Measurements from ENCODE around the gene SESN1.
A peak's percentile ranks its signal among the peaks of the same experiment; 100 is the strongest.

The SESN1 gene

DNA sequence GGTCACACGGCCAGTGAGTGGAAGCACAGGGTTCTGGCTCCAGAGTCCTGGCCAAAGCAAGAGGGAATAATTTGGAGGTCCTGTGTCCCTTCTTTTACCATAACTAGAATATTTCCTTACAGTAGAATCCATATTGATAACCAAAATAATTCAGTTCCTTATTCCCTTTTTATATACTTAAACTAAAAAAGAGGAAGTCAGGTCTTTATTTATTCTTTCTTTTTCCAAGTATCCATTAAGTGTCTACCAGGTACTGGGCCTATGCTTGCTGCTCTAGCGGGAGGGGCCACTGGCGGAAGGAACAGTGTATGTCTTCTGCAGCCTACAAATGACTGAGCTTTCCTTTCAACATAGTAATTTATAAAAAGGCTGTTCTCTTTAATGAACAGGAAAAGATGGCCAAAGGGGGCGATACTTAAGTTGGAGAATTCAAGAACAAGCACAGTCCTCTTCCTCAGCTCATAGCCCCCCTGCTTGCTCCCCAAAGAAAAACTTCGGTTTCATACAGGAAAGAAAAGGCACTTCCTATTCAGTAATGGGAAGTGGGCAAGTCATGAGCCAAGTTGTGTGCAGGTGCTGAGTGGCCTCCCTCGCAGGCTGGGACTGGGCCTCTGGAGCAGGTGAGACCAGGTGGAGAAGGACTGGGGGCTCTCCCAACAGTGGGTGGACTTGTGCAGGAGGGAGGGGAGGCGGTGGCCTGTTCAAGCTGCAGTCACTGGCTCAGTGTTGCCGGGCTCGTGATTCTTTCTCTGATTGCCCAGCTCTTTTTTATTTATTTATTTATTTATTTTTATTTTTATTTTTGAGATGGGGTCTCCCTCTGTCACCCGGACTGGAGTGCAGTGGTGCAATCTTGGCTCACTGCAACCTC, 135.5 kb downstream of the SESN1 start:
- POLR2A ChIA-PET (ENCODE audit: low non-redundant PET), result no interaction called here
- no peak for DNase-seq (ENCODE audit: low spot score)
- CTCF ChIA-PET, result interaction anchor here (0.5 kb wide), 1 partner anchor 44 kb away, joined by 3 read pairs; no protein-coding TSS in a partner anchor
- TF ChIP-seq, protein P1, sequence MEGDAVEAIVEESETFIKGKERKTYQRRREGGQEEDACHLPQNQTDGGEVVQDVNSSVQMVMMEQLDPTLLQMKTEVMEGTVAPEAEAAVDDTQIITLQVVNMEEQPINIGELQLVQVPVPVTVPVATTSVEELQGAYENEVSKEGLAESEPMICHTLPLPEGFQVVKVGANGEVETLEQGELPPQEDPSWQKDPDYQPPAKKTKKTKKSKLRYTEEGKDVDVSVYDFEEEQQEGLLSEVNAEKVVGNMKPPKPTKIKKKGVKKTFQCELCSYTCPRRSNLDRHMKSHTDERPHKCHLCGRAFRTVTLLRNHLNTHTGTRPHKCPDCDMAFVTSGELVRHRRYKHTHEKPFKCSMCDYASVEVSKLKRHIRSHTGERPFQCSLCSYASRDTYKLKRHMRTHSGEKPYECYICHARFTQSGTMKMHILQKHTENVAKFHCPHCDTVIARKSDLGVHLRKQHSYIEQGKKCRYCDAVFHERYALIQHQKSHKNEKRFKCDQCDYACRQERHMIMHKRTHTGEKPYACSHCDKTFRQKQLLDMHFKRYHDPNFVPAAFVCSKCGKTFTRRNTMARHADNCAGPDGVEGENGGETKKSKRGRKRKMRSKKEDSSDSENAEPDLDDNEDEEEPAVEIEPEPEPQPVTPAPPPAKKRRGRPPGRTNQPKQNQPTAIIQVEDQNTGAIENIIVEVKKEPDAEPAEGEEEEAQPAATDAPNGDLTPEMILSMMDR (conservative IDR thresholded peaks at IDR 0.05; ENCODE audit: low read depth), result no peak
- no peak overlapping the region for H3K27ac ChIP-seq

- POLR2A ChIA-PET (ENCODE audit: low non-redundant PET), result no interaction called here
- TF ChIP-seq, protein P1 (conservative IDR thresholded peaks at IDR 0.05; ENCODE audit: low read depth), result no peak
- CTCF ChIA-PET, result interaction anchor here (0.6 kb wide), 1 partner anchor 10 kb away, joined by 3 read pairs; no protein-coding TSS in a partner anchor
- no peak for DNase-seq (ENCODE audit: low spot score)
- no peak overlapping the region for H3K27ac ChIP-seq
These were observed 137.4 kb downstream of the SESN1 start for GRCh38 chr6:108957221-108957620.

GRCh38 chr6:108955329-108955949, 139.2 kb downstream of the SESN1 start:
- ChIA-PET CTCF (no interaction called here), POLR2A (ENCODE audit: low non-redundant PET) (no interaction called here)
- no peak overlapping the region for H3K27ac ChIP-seq
- TF ChIP-seq, protein P1 (conservative IDR thresholded peaks at IDR 0.05; ENCODE audit: low read depth), result no peak
- DNase-seq (ENCODE audit: low spot score), result no peak

DNA sequence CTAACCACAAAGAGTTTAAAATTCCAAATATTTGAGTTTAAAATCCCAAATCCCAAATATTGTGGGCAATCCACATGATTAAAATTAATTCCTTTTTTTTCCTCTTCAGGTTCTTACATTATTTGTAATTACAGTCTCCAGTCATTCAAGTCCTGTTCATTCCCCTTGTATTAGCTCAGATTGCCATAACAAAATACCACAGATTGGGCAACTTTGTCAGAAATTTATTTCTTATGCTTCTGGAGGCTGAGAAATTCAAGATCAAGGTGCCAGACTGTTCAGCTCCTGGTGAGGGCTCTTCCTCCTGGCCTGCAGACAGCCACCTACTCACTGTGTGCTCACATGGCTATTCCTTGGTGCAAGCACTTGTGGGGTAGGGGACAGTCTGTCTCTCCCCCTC, 141.0 kb downstream of the SESN1 start:
- ChIA-PET CTCF (no interaction called here), POLR2A (ENCODE audit: low non-redundant PET) (no interaction called here)
- no peak overlapping the region for H3K27ac ChIP-seq
- DNase-seq (ENCODE audit: low spot score), result no peak
- TF ChIP-seq, protein P1 (conservative IDR thresholded peaks at IDR 0.05; ENCODE audit: low read depth), result no peak

GRCh38 chr6:108952776-108953486, 141.7 kb downstream of the SESN1 start:
- no peak overlapping the region for H3K27ac ChIP-seq
- DNase-seq (ENCODE audit: low spot score), result no peak
- TF ChIP-seq, protein P1 (conservative IDR thresholded peaks at IDR 0.05; ENCODE audit: low read depth), result no peak
- ChIA-PET POLR2A (ENCODE audit: low non-redundant PET) (no interaction called here), CTCF (no interaction called here)

DNA sequence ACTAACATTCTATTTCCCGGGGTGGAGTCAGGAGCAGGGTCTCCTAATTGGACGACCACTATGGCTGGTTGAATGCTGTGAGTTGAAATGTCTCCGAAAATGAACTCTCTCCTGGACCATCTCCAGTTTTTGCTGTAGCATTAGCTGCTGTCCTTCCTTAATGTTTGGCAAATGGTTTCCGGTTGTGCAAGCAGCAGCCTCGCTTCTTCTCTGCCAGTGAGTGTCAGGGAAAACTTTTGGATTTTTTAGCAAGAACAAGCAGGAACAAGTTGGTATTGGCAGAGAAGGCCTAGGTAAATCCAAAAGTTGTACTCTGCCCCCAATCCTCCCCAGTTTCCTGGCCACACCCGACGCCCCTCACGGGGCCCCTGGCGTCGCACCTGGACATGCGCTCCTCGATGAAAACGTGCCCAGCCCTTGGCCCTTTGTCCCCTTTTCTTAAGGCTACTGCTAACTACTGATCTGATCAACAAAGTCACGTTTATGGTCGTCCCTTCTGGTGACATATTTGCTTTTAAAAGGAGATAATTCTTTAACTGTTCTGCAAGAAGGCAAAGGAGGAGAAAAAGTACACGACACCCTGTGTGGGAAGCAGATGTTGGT, 143.2 kb downstream of the SESN1 start:
- CTCF ChIA-PET, result no interaction called here
- POLR2A ChIA-PET (ENCODE audit: low non-redundant PET), result no interaction called here
- TF ChIP-seq, protein P1 (conservative IDR thresholded peaks at IDR 0.05; ENCODE audit: low read depth), result no peak
- no peak for DNase-seq (ENCODE audit: low spot score)
- peak overlapping the region; percentile 86 for H3K27ac ChIP-seq

Data from RWPE1 (cell line).